Uterus (tissue), 2 donors: ENCODE data around the gene KLF13.

ENCODE experiments used
- POLR2A ChIP-seq, 2 donors: fragments of 450-650 bp; IDR thresholded peaks; one replicate each; pipeline ENCODE4 v1.6.1; 2016; ENCODE audit warnings: antibody characterized with exemption in 2 of 2, mild to moderate bottlenecking in 1 of 2, moderate library complexity in 1 of 2
- TF ChIP-seq, protein P1 (sequence below), 4 experiments: fragments of 200-600 bp in 2 of 4; fragments of 450-650 bp in 2 of 4; sonication (generic) in 2 of 4; IDR thresholded peaks; one replicate each; pipeline ENCODE4 v1.5.1; 2016 to 2019; ENCODE audit warnings: antibody characterized with exemption in 4 of 4, mild to moderate bottlenecking in 2 of 4, moderate library complexity in 1 of 4

DNA sequence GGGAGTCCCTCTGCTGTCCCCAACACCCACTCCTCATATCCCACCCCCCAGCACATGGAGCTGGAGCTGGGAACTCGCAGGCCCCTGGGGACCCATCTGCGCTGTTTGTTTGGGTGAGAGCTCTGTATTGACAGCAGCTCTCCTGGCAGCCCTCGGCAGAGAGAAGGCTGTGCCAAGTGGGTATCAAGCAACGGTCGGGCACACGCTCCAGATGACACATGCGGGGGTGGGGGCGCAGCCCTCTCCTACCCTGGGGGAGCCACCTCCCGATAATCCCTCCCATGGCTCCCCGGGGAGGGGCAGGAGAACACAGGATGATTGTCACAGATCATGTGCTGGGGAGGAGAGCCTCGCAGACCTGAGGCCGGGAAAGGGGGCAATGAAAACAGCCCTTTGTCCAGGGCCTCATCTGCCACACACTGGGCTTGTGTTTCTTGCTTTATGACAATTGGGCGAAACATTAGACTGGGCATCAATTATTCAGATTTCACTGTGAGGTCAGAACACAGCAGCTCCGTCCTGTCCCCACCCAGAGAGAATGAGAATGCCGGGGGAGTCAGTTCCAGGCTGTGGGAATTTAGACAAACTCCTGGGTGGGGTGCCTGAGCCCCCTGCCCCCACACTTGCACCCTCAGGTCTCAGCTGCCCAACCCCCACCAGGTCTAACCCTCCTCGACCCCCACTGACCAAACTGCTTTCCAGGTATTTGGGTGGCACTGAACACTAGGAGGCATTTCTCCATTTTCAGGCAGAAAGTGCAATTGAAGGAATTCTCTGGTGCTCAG lies 46.4 kb upstream of the KLF13 start:
- TF ChIP-seq, protein P1, sequence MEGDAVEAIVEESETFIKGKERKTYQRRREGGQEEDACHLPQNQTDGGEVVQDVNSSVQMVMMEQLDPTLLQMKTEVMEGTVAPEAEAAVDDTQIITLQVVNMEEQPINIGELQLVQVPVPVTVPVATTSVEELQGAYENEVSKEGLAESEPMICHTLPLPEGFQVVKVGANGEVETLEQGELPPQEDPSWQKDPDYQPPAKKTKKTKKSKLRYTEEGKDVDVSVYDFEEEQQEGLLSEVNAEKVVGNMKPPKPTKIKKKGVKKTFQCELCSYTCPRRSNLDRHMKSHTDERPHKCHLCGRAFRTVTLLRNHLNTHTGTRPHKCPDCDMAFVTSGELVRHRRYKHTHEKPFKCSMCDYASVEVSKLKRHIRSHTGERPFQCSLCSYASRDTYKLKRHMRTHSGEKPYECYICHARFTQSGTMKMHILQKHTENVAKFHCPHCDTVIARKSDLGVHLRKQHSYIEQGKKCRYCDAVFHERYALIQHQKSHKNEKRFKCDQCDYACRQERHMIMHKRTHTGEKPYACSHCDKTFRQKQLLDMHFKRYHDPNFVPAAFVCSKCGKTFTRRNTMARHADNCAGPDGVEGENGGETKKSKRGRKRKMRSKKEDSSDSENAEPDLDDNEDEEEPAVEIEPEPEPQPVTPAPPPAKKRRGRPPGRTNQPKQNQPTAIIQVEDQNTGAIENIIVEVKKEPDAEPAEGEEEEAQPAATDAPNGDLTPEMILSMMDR (IDR thresholded peaks at IDR 0.05), result no peak
- no peak for TF ChIP-seq POLR2A (IDR thresholded peaks at IDR 0.05)
